Coronary artery (tissue), 2 donors: ENCODE results near the gene ZNF226.
A peak's percentile ranks its signal among the peaks of the same experiment; 100 is the strongest.
"Not testable (repeated sequence)": the region's sequence is repeated elsewhere in the genome, so short reads cannot be mapped to it uniquely, and the experiment has no call there.

Experiments
- DNase-seq: peaks from one replicate; pipeline ENCODE4 v3.0.0-alpha.2; 2017; ENCODE audit warnings: low spot score
- H3K27ac ChIP-seq, 2 donors: fragments of 200-600 bp; sonication (generic); one replicate each; pipeline ENCODE4 v1.5.1; 2016 to 2019
- H3K4me3 ChIP-seq: fragments of 200-600 bp; sonication (generic); 2 replicates; pipeline ENCODE4 v1.5.1; 2016; ENCODE audit warnings: mild to moderate bottlenecking, moderate library complexity
- CTCF ChIP-seq: fragments of 200-600 bp; sonication (generic); IDR thresholded peaks from one replicate; pipeline ENCODE4 v1.5.1; 2019; ENCODE audit warnings: antibody characterized with exemption

The ZNF226 gene

GRCh38 chr19:44156475-44156874, 8.4 kb upstream of the ZNF226 start:
- DNase-seq = no peak
- Histone ChIP-seq H3K4me3 (peak overlapping the region; percentile 36), H3K27ac (no peak overlapping the region)
- no peak for TF ChIP-seq CTCF

GRCh38 chr19:44163789-44164188, 1.1 kb upstream of the ZNF226 start:
- no peak overlapping the region for H3K4me3 ChIP-seq
- H3K27ac ChIP-seq = no peak overlapping the region
- DNase-seq = no peak
- TF ChIP-seq CTCF = no peak

- H3K27ac ChIP-seq = peak overlapping the region; percentile 58 to 90
- DNase-seq = no peak
Measured at GRCh38 chr19:44164327-44164672, 600 bp upstream of the ZNF226 start.

GRCh38 chr19:44170660-44171059, 5.8 kb downstream of the ZNF226 start:
- not testable (repeated sequence) for H3K4me3 ChIP-seq, H3K27ac ChIP-seq, DNase-seq

More at GRCh38 chr19:44164327-44164672, 600 bp upstream of the ZNF226 start:
- peak overlapping the region; percentile 84 for H3K4me3 ChIP-seq
- no peak for TF ChIP-seq CTCF

- no peak for DNase-seq
- no peak overlapping the region for H3K27ac ChIP-seq
- TF ChIP-seq CTCF = no peak
- peak overlapping the region; percentile 23 for H3K4me3 ChIP-seq
Measured at GRCh38 chr19:44176590-44176989, 11.7 kb downstream of the ZNF226 start.

- no peak for DNase-seq
- no peak overlapping the region for H3K4me3 ChIP-seq
- no peak for TF ChIP-seq CTCF
- no peak overlapping the region for H3K27ac ChIP-seq
Measured at GRCh38 chr19:44180968-44181367, 16.1 kb downstream of the ZNF226 start.

GRCh38 chr19:44182145-44182544, 17.2 kb downstream of the ZNF226 start:
- DNase-seq = no peak
- H3K4me3 ChIP-seq = no peak overlapping the region
- no peak for TF ChIP-seq CTCF
- no peak overlapping the region for H3K27ac ChIP-seq

GRCh38 chr19:44190020-44190419, 25.1 kb downstream of the ZNF226 start:
- DNase-seq = no peak
- TF ChIP-seq CTCF = no peak
- Histone ChIP-seq H3K27ac (no peak overlapping the region), H3K4me3 (no peak overlapping the region)
